Colonic mucosa (tissue), 4 donors: ENCODE data around the gene FBLN5. TPM values are rescaled to one million over a fixed set of nuclear protein-coding genes. Genes with fewer than 3 reads are reported as not detected.

Experiments
- DNase-seq: peaks from one replicate; pipeline ENCODE4 v3.0.0-alpha.2; 2020
- H3K27ac ChIP-seq: fragments of 200-600 bp; one replicate; pipeline ENCODE4 v1.8.0; 2021
- H3K27me3 ChIP-seq: fragments of 200-600 bp; one replicate; pipeline ENCODE4 v1.8.0; 2021
- H3K36me3 ChIP-seq: fragments of 200-600 bp; one replicate; pipeline ENCODE4 v1.8.0; 2021
- H3K4me1 ChIP-seq: fragments of 200-600 bp; one replicate; pipeline ENCODE4 v1.8.0; 2021; ENCODE audit warnings: mild to moderate bottlenecking
- H3K4me3 ChIP-seq: fragments of 200-600 bp; one replicate; pipeline ENCODE4 v1.8.0; 2021
- H3K9ac ChIP-seq, 2 donors: one replicate each; pipeline ENCODE4 v1.7.0; 2013; ENCODE audit warnings: control low read depth in 2 of 2, low read depth in 2 of 2, low read length in 2 of 2
- H3K9me3 ChIP-seq: fragments of 200-600 bp; one replicate; pipeline ENCODE4 v1.8.0; 2021
- CTCF ChIP-seq: fragments of 200-600 bp; IDR thresholded peaks from one replicate; pipeline ENCODE4 v1.8.0; 2022; ENCODE audit warnings: antibody characterized with exemption, mild to moderate bottlenecking
- intact Hi-C: fragments of 100-400 bp; cut with DNase I; formaldehyde crosslinking; loops from one replicate; pipeline ENCODE4 v1.14.1; 2022
- total RNA-seq, 2 donors: library from RNA; stranded (reverse); fragmentation: NEBNext Ultra II Directional in 1 of 2; extraction: Animal tissue kit (Norgen Biotek cat#: 25700) in 1 of 2; gene quantifications; one replicate each; pipeline ENCODE4 v1.2.1, GENCODE V29; 2021
- donor health status: healthy.
- donor health status: DM: no; HTN: no; CAD: no.
- donor health status: DM: no; HTN: no; CAD: no.

The FBLN5 gene
- total RNA-seq, 2 donors from 2014 or later, result 4.2 to 14.5 TPM

GRCh38 chr14:91867316-91867988 is 80.0 kb downstream of the FBLN5 start, which contains the start of gene TC2N:
Gene TC2N (minus strand): TSS chr14:91867536. CDS start chr14:91813769, 53,767 bp downstream.
- Histone ChIP-seq H3K4me1 (peaks cover 11% of the 10 kb centered on the region), H3K27me3 (no peaks in the 10 kb centered on the region), H3K27ac (no peak within 1 kb of the TSS), H3K4me3 (no peak within 1 kb of the TSS), H3K36me3 (no peaks in the 10 kb centered on the region), H3K9me3 (no peaks in the 10 kb centered on the region), H3K9ac (no peak within 1 kb of the TSS)
- intact Hi-C loops, result no loop called here
- no peak for TF ChIP-seq CTCF
- DNase-seq, result no peak

GRCh38 chr14:91866511-91867295 is 80.8 kb downstream of the FBLN5 start:
- intact Hi-C loops, result no loop called here
- Histone ChIP-seq H3K9ac (no peak overlapping the region), H3K27ac (no peak overlapping the region), H3K9me3 (no peaks in the 10 kb centered on the region), H3K4me3 (no peak overlapping the region), H3K4me1 (peaks cover 6% of the 10 kb centered on the region), H3K27me3 (no peaks in the 10 kb centered on the region), H3K36me3 (no peaks in the 10 kb centered on the region)
- DNase-seq, result no peak
- no peak for TF ChIP-seq CTCF

GRCh38 chr14:91866061-91866460 is 81.4 kb downstream of the FBLN5 start:
- no peak for DNase-seq
- intact Hi-C loops, result no loop called here
- no peaks in the 10 kb centered on the region for H3K27me3 ChIP-seq
- no peak overlapping the region for H3K9ac ChIP-seq
- no peak overlapping the region for H3K27ac ChIP-seq
- H3K4me1 ChIP-seq, result no peaks in the 10 kb centered on the region
- no peak overlapping the region for H3K4me3 ChIP-seq
- H3K9me3 ChIP-seq, result no peaks in the 10 kb centered on the region
- no peak for TF ChIP-seq CTCF
- H3K36me3 ChIP-seq, result no peaks in the 10 kb centered on the region

- intact Hi-C loops, result no loop called here
- no peaks in the 10 kb centered on the region for H3K36me3 ChIP-seq
- no peak overlapping the region for H3K9ac ChIP-seq
- no peak overlapping the region for H3K4me3 ChIP-seq
- H3K4me1 ChIP-seq, result no peaks in the 10 kb centered on the region
- no peak overlapping the region for H3K27ac ChIP-seq
- DNase-seq, result no peak
- H3K27me3 ChIP-seq, result no peaks in the 10 kb centered on the region
- no peak for TF ChIP-seq CTCF
- no peaks in the 10 kb centered on the region for H3K9me3 ChIP-seq
Observed at GRCh38 chr14:91862417-91862816, 85.1 kb downstream of the FBLN5 start.

- TF ChIP-seq CTCF, result no peak
- Histone ChIP-seq H3K36me3 (no peaks in the 10 kb centered on the region), H3K9me3 (no peaks in the 10 kb centered on the region), H3K9ac (no peak overlapping the region), H3K4me3 (no peak overlapping the region), H3K27ac (no peak overlapping the region), H3K27me3 (no peaks in the 10 kb centered on the region), H3K4me1 (no peaks in the 10 kb centered on the region)
- DNase-seq, result no peak
- intact Hi-C loops, result no loop called here
Observed at GRCh38 chr14:91861091-91861490, 86.4 kb downstream of the FBLN5 start.
